ENCODE results near the gene HDAC9.

The HDAC9 gene

GRCh38 chr7:18846765-18847215 is 351.2 kb downstream of the HDAC9 start:
- DNase-seq (ENCODE audit: low read depth), result no peak

GRCh38 chr7:18849130-18849529 is 353.6 kb downstream of the HDAC9 start:
- DNase-seq (ENCODE audit: low read depth), result no peak

- DNase-seq (ENCODE audit: low read depth), result no peak
Observed at GRCh38 chr7:18855796-18856195, 360.2 kb downstream of the HDAC9 start.

- no peak for DNase-seq (ENCODE audit: low read depth)
Observed at GRCh38 chr7:18858232-18858631, 362.7 kb downstream of the HDAC9 start.

GRCh38 chr7:18859318-18859717 is 363.8 kb downstream of the HDAC9 start:
- no peak for DNase-seq (ENCODE audit: low read depth)

- DNase-seq (ENCODE audit: low read depth), result no peak
Observed at GRCh38 chr7:18860221-18860620, 364.7 kb downstream of the HDAC9 start.

- no peak for DNase-seq (ENCODE audit: low read depth)
Observed at GRCh38 chr7:18861514-18862118, 366.1 kb downstream of the HDAC9 start.

- no peak for DNase-seq (ENCODE audit: low read depth)
Observed at GRCh38 chr7:18864967-18865366, 369.4 kb downstream of the HDAC9 start.

- no peak for DNase-seq (ENCODE audit: low read depth)
Observed at GRCh38 chr7:18866359-18867036, 370.9 kb downstream of the HDAC9 start.

- no peak for DNase-seq (ENCODE audit: low read depth)
Observed at GRCh38 chr7:18872344-18872743, 376.8 kb downstream of the HDAC9 start.

- no peak for DNase-seq (ENCODE audit: low read depth)
Observed at GRCh38 chr7:18873734-18874336, 378.3 kb downstream of the HDAC9 start.

- no peak for DNase-seq (ENCODE audit: low read depth)
Observed at GRCh38 chr7:18874880-18875279, 379.3 kb downstream of the HDAC9 start.

GRCh38 chr7:18877874-18878273 is 382.3 kb downstream of the HDAC9 start:
- DNase-seq (ENCODE audit: low read depth), result no peak

- DNase-seq (ENCODE audit: low read depth), result no peak
Observed at GRCh38 chr7:18886832-18887231, 391.3 kb downstream of the HDAC9 start.

- no peak for DNase-seq (ENCODE audit: low read depth)
Observed at GRCh38 chr7:18889436-18889835, 393.9 kb downstream of the HDAC9 start.

- no peak for DNase-seq (ENCODE audit: low read depth)
Observed at GRCh38 chr7:18890134-18890533, 394.6 kb downstream of the HDAC9 start.

- no peak for DNase-seq (ENCODE audit: low read depth)
Observed at GRCh38 chr7:18890885-18891621, 395.5 kb downstream of the HDAC9 start.

- no peak for DNase-seq (ENCODE audit: low read depth)
Observed at GRCh38 chr7:18893156-18893555, 397.6 kb downstream of the HDAC9 start.

- DNase-seq (ENCODE audit: low read depth), result no peak
Observed at GRCh38 chr7:18894155-18894554, 398.6 kb downstream of the HDAC9 start.

GRCh38 chr7:18895456-18895855 is 399.9 kb downstream of the HDAC9 start:
- DNase-seq (ENCODE audit: low read depth), result no peak

- no peak for DNase-seq (ENCODE audit: low read depth)
Observed at GRCh38 chr7:18896343-18896975, 400.9 kb downstream of the HDAC9 start.

- no peak for DNase-seq (ENCODE audit: low read depth)
Observed at GRCh38 chr7:18900236-18900635, 404.7 kb downstream of the HDAC9 start.
